ENCODE measurements around the gene OGFR.

Gene OGFR

GRCh38 chr20:62829231-62830230 is 24.9 kb downstream of the OGFR start:
- H3K27ac Mint-ChIP-seq: no peak overlapping the region
- no peaks in the 10 kb centered on the region for H3K9me3 Mint-ChIP-seq
- H3K4me3 Mint-ChIP-seq: no peak overlapping the region
- no peak for DNase-seq
- H3K4me1 Mint-ChIP-seq: peaks cover 22% of the 10 kb centered on the region
- H3K36me3 Mint-ChIP-seq (ENCODE audit: low read depth): no peaks in the 10 kb centered on the region
- H3K27me3 Mint-ChIP-seq (ENCODE audit: low read depth, poor library complexity): peaks cover 3% of the 10 kb centered on the region
- TF ChIP-seq CTCF (IDR thresholded peaks at IDR 0.05): no peak

- H3K27ac Mint-ChIP-seq: no peak overlapping the region
- no peak for TF ChIP-seq CTCF (IDR thresholded peaks at IDR 0.05)
- no peaks in the 10 kb centered on the region for H3K9me3 Mint-ChIP-seq
- peaks cover 3% of the 10 kb centered on the region for H3K27me3 Mint-ChIP-seq (ENCODE audit: low read depth, poor library complexity)
- peaks cover 27% of the 10 kb centered on the region for H3K4me1 Mint-ChIP-seq
- H3K36me3 Mint-ChIP-seq (ENCODE audit: low read depth): no peaks in the 10 kb centered on the region
- DNase-seq: no peak
- H3K4me3 Mint-ChIP-seq: no peak overlapping the region
These were observed 25.6 kb downstream of the OGFR start for GRCh38 chr20:62830251-62830650.

DNA sequence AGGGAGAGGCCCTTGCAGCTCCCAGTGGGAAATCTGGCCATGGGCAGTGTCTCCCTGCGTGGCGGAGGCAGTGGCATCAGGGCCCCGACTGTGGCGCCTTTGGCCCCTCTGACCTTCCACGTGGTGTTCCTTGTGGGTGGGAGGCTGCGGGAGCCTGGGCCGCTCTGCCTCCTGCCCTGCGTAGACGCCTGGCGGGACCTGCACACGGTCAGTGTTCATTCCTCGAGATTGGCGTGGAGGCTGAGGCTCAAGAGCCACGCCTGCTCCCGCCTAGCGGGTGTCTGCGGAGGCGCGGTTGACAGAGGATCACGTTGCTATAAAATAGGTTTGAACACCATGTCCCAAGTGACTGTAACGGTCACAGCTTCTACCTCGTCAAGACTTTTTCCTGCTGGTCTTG is 26.2 kb downstream of the OGFR start:
- no peaks in the 10 kb centered on the region for H3K9me3 Mint-ChIP-seq
- no peaks in the 10 kb centered on the region for H3K36me3 Mint-ChIP-seq (ENCODE audit: low read depth)
- peaks cover 33% of the 10 kb centered on the region for H3K4me1 Mint-ChIP-seq
- no peak overlapping the region for H3K27ac Mint-ChIP-seq
- peaks cover 3% of the 10 kb centered on the region for H3K27me3 Mint-ChIP-seq (ENCODE audit: low read depth, poor library complexity)
- DNase-seq: no peak
- H3K4me3 Mint-ChIP-seq: no peak overlapping the region
- TF ChIP-seq CTCF (IDR thresholded peaks at IDR 0.05): no peak

DNA sequence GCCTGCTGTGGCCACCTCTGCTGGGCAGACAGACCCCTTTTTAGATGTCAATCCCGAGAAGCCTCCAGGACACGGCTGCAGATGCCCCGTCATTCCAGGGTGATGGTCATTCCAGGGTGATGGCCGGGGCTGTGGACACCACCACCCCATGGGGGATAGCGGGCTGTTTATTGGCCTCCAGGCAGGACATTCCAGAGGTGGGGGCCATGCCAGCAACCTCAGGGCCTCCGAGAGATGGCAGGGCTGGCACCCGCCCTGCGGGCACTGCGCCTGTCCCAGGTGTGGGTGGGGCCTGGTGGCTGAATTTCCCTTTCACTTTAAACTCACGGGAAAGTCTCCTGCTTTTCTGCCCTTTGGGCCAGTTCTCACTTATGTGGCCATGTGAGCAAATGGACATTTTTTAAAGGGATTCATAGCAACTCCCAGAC is 26.7 kb downstream of the OGFR start:
- H3K9me3 Mint-ChIP-seq: no peaks in the 10 kb centered on the region
- DNase-seq: no peak
- no peak overlapping the region for H3K4me3 Mint-ChIP-seq
- H3K27ac Mint-ChIP-seq: peak overlapping the region; percentile 48
- TF ChIP-seq CTCF (IDR thresholded peaks at IDR 0.05): no peak
- H3K27me3 Mint-ChIP-seq (ENCODE audit: low read depth, poor library complexity): peaks cover 3% of the 10 kb centered on the region
- peaks cover 37% of the 10 kb centered on the region for H3K4me1 Mint-ChIP-seq
- H3K36me3 Mint-ChIP-seq (ENCODE audit: low read depth): no peaks in the 10 kb centered on the region

- Mint-ChIP-seq H3K36me3 (ENCODE audit: low read depth) (no peaks in the 10 kb centered on the region), H3K27me3 (ENCODE audit: low read depth, poor library complexity) (peaks cover 3% of the 10 kb centered on the region), H3K4me3 (no peak overlapping the region), H3K9me3 (no peaks in the 10 kb centered on the region), H3K4me1 (peaks cover 42% of the 10 kb centered on the region), H3K27ac (peak overlapping the region; percentile 48)
- DNase-seq: no peak
- no peak for TF ChIP-seq CTCF (IDR thresholded peaks at IDR 0.05)
These were observed 27.2 kb downstream of the OGFR start for GRCh38 chr20:62831854-62832211.
